NCI-H2196 treated with DMSO at 0.1 percent for 48 hours (cell line): ENCODE measurements around the gene DTNA.
"Not testable (repeated sequence)": the region's sequence is repeated elsewhere in the genome, so short reads cannot be mapped to it uniquely, and the experiment has no call there.

Experiments used
- DNase-seq: peaks from one replicate; lab custom pipeline; 2025; ENCODE audit not compliant: unreplicated experiment; lab: John Stamatoyannopoulos, UW

DTNA gene

DNA sequence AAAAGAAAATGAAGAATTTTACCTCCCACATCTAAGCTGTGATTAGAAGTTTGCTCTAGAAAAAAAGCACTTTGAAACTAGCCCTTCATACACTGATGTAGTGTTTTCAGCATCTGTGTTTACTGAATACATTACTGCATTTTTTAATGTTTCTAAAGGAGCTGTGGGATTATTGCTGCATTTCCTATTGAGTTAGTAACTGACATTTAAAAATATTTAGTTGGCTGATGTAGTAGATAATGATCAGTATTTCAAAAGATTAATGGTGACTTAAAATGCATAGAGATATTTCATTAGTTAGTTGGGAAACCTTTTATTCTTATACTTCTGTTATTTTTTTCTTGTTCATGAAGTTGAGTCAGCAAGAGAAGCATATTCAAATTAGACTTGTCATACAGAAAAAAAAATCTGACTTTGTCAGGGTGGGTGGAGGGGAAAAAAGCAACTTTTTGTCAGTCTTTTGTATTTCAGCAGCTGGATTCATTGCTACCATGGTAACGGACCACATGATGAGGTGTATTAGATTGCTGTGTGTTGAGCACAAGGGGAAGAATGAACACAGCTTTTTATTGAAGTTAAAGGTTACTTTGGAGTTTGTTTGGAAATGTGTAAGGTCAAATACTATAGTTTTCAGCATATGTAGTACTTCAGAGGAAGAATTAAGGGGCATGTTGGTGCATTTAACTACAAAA lies at the start of gene DTNA:
DTNA (plus strand) TSS at position 549 of the 692 bp plus-strand sequence. CDS start 45,679 bp downstream, outside the sequence.
- peak; percentile 16 for DNase-seq

DNA sequence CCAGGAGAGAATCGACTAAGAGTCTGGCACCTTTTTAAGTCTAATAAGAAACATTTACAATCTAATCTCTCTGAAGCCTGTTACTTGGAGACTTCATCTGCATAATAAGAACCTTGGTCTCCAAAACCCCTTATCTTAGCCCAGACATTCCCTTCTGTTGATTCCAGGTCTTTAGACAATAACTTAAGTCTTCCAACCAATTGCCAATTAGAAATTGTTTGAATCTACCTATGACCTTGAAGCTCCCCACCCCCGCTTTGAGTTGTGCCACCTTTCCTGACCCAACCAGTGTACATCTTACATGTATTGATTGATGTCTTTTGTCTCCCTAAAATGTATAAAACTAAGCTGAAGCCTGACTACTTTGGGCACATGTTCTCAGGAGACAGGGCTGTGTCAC lies 49.5 kb upstream of the DTNA start:
- no peak for DNase-seq

GRCh38 chr18:34661464-34662087 lies 48.5 kb upstream of the DTNA start:
- DNase-seq, result peak; percentile 22

DNA sequence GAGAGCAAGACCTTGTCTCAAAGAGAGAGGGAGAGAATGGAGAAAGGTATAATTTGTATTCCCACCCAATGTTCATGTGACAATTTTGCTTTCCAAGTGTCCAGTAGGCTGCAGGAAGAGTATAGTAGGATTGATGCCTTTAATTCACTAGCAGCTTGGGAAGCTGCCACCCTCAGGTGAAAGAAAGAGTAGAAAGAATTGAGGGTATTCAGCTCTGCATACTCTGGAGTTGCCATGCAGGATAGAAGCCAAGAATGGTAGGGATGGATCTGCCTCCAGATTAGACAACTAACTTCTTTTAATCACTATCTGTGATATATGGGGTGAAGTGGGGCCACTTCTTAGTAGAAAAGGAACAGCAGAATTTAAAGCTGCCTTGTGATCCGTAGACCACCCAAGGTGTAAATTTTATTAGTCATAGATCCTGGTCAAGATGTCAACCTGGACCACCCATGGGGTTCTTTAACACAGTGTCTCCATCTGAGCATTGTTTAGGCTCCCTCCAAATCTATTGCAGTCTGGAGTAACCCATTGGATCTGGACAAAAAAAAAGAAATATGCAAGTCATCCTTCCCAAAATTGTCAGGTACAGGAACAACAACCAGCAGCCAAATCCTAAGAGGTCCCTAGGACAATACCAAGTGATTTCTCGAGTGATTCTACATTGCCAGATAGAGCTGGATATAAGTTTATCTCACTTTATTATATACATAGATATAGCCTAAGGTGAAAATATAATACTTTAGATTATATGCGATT lies 33.1 kb upstream of the DTNA start:
- no peak for DNase-seq

- not testable (repeated sequence) for DNase-seq
Measured at GRCh38 chr18:34689750-34690149, 20.3 kb upstream of the DTNA start.

- no peak for DNase-seq
Measured at GRCh38 chr18:34691614-34692013, 18.5 kb upstream of the DTNA start.

- no peak for DNase-seq
Measured at GRCh38 chr18:34694591-34695165, 15.4 kb upstream of the DTNA start.

DNA sequence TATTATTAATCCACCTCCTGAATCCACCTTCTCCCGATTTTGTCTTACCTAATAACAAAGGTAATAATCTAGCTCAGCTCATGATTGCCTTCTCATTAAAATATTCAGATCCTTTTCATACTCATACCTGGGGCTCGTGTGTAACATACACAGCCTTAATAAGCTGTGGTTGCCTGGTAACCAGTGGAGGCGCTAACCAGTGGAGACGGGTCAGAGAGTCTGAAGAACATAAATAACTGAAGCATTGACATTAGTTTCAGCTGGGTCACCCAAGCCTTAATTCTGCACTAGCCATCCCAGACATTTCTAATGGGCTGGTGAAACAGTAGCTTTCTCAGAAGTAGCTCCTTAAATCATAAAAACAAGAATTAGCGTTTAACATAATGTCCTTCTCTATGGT lies 14.8 kb upstream of the DTNA start:
- no peak for DNase-seq

DNA sequence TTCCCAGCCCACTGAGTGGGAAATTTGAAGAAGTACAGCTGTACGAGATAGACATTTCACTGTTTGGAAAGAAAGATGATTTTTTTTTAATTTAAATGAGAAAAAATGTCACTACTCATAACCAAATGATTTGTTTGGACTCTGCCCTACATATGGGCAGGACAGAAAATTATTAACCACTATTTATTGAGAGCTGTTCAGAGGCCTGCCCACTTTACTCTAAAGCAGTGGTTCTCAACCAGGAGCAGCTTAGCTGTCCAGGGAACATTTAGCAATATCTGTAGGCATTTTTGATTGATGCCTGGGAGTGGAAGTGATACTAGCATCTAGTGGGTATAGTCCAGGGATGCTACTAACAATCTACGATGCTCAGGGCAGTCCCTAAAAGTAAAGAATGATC lies 13.4 kb upstream of the DTNA start:
- DNase-seq, result no peak

GRCh38 chr18:34697233-34697632 lies 12.9 kb upstream of the DTNA start:
- no peak for DNase-seq

GRCh38 chr18:34697891-34698290 lies 12.2 kb upstream of the DTNA start:
- no peak for DNase-seq

DNA sequence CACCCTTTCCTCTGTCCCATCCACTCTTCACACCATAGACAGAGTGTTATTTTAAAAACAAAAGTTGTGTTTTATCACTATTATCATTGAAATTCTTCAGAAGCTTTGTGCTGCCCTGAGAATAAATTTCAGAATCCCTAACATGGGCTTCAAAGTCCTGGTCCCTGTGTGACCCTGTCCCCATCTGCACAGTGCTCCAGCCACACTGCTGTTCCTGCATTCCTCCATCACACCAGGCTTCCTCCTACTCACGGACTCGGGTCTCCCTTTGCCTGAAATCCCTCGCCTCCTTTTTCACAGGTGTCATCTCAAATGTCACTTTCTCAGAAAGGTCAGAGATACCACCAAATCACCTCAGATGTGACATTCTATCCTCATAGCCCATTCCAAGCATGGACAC lies 8.2 kb upstream of the DTNA start:
- DNase-seq, result no peak

GRCh38 chr18:34702814-34703213 lies 7.3 kb upstream of the DTNA start:
- no peak for DNase-seq

- no peak for DNase-seq
Measured at GRCh38 chr18:34704074-34704473, 6.0 kb upstream of the DTNA start.

DNA sequence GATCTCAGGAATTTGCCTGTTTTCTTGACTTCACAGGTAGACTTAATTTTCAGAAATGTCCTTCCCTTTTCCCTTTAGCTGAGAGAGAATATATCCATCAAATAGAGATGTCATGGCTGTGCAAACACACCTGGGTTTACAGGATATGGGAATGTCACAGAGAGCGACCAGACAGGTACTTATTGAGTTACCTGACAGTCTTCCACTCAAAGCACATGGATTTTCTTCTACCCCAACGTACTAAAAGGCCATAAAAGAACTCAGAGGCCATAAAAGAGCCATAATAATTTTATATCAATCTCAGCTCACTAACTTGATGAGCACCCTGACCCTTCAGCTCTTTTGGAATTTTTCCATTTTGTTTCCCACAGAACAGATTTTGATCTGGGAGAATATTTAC lies 5.3 kb upstream of the DTNA start:
- no peak for DNase-seq

DNA sequence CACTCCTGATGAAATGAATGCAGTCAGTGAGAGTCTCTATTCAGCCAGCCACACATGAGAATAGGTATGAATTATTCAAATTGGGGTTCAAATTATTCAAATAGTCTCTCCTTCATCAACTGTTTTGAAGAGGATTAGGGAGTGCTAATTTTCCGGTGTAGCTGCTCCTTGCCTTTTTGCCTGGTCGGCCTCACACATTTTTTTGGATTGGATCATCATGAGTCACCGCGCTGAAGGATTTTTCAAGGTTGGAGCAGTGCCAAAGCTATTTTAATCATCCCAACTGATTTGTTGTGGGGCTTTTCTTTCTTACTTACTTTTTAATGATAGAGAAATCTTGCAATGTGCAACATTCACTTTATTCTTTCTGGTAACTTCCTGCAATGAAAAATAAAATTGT lies 2.4 kb upstream of the DTNA start:
- peak; percentile 38 for DNase-seq

DNA sequence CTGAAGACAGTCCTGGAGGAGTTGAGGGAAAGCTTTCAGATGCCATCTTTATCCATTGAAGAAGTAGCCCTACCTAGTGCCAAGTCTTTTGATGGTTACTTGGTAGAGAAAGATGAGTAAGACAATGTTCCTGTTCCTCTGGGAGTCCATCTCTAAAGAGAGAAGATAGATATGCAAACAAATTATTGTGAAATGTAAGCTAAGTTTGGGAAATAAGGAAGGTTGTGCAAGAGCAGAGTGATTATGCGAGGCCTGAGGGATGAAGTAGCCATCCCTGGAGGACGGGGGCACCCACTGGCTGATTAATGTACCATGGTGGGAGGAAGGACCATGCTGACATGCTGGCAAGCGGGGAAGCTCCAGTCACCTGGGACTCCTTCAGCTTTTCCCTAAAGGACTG lies 994 bp upstream of the DTNA start:
- no peak for DNase-seq

DNA sequence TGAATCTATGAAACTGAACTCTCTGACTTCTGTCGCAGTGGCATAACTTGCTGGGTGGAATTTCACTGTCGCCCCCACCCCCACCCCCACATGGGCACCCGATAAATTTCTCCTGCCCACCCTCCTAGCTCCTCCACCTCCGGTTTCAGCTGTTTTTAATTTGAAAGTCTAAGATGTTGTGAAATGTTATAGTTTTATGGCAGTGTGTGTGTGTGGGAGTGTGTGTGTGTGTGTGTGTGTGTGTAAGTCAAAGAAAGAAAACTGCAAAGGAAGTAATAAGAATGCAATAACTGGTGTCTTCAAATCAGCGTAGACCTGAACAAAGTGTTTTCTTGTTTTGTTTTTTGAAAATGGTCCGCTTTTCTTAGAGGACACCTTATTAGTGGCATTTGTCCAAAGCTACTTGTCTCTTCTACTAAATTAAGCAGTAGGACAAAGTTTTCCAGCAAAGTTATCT lies 388 bp downstream of the DTNA start:
- DNase-seq, result no peak

- DNase-seq, result peak; percentile 22
Measured at GRCh38 chr18:34710934-34711333, 836 bp downstream of the DTNA start.

GRCh38 chr18:34716111-34716510 lies 6.0 kb downstream of the DTNA start:
- DNase-seq, result not testable (repeated sequence)

GRCh38 chr18:34718610-34719009 lies 8.5 kb downstream of the DTNA start:
- DNase-seq, result no peak

- DNase-seq, result no peak
Measured at GRCh38 chr18:34720220-34720619, 10.1 kb downstream of the DTNA start.
